Measurements from ENCODE around the gene RPL27A. TPM values are rescaled to one million over a fixed set of nuclear protein-coding genes. Genes with fewer than 3 reads are reported as not detected.

RPL27A gene
- polyA plus RNA-seq, 1 experiment, result 988 TPM

GRCh38 chr11:8720352-8720751, 37.8 kb downstream of the RPL27A start:
- DNase-seq (ENCODE audit: low read depth), result no peak
- peaks cover 25% of the 10 kb centered on the region for H3K36me3 ChIP-seq (ENCODE audit: control insufficient read depth, insufficient read depth, low read length)
- POLR2A ChIA-PET, result interaction anchor here (1.0 to 1.8 kb wide), 2 partner anchors 11 to 48 kb away, joined by 3 to 9 read pairs; no protein-coding TSS in a partner anchor
- CTCF ChIA-PET, result interaction anchor here (0.6 to 3.2 kb wide), 9 partner anchors 9 to 194 kb away, joined by 3 to 13 read pairs (median 3); a partner anchor contains a TSS
- H3K4me3 ChIP-seq (ENCODE audit: low read depth, low read length), result no peak overlapping the region
- TF ChIP-seq, protein P1, sequence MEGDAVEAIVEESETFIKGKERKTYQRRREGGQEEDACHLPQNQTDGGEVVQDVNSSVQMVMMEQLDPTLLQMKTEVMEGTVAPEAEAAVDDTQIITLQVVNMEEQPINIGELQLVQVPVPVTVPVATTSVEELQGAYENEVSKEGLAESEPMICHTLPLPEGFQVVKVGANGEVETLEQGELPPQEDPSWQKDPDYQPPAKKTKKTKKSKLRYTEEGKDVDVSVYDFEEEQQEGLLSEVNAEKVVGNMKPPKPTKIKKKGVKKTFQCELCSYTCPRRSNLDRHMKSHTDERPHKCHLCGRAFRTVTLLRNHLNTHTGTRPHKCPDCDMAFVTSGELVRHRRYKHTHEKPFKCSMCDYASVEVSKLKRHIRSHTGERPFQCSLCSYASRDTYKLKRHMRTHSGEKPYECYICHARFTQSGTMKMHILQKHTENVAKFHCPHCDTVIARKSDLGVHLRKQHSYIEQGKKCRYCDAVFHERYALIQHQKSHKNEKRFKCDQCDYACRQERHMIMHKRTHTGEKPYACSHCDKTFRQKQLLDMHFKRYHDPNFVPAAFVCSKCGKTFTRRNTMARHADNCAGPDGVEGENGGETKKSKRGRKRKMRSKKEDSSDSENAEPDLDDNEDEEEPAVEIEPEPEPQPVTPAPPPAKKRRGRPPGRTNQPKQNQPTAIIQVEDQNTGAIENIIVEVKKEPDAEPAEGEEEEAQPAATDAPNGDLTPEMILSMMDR (IDR thresholded peaks at IDR 0.05; ENCODE audit: insufficient read depth, low read depth, low read length), result no peak
- no peaks in the 10 kb centered on the region for H3K27me3 ChIP-seq (ENCODE audit: control insufficient read depth, insufficient read depth, low read length)

DNA sequence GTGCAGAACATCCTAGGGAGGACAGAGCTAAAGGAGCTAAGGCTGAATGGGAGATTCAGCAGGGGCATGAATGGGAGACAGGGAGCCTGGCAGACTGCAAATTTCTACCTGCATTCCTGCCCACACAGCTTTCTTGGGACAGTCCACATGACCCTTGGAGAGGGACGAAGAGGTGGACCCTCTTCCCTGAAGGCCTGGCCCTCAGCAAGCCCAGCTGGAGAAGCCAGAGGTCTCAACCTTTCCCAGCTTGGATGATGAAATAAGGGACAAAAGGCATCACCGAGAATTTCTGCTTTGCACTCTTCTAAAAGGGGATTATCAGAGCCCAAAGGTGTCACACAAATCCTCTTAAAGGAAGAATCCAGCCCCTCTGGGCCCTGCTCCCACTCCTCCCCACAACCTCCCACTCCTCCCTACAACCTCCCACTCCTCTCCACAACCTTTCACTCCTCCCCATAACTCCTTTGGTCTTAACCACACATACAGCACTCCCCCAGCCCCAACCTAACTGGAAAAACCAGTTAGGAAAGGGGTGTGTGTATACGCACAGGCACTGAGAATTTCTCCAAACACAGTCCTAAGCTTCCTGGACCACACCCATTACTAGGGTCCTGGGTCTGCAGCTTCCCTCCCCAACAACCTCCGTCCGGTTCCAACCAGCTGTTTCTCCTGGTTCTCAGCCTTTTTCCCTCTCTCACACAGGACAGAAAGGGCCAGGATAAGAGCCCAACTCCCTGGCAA, 38.4 kb downstream of the RPL27A start:
- TF ChIP-seq, protein P1 (IDR thresholded peaks at IDR 0.05; ENCODE audit: insufficient read depth, low read depth, low read length), result no peak
- no peak for DNase-seq (ENCODE audit: low read depth)
- H3K4me3 ChIP-seq (ENCODE audit: low read depth, low read length), result no peak overlapping the region
- ChIA-PET CTCF (interaction anchor here (0.7 to 3.2 kb wide), 5 partner anchors 9 to 193 kb away, joined by 3 to 13 read pairs (median 3); no protein-coding TSS in a partner anchor), POLR2A (interaction anchor here (0.6 to 1.1 kb wide), 3 partner anchors 12 to 48 kb away, joined by 3 to 4 read pairs (median 3); no protein-coding TSS in a partner anchor)
- no peaks in the 10 kb centered on the region for H3K27me3 ChIP-seq (ENCODE audit: control insufficient read depth, insufficient read depth, low read length)
- H3K36me3 ChIP-seq (ENCODE audit: control insufficient read depth, insufficient read depth, low read length), result peaks cover 21% of the 10 kb centered on the region

GRCh38 chr11:8721609-8722500, 39.3 kb downstream of the RPL27A start:
- H3K4me3 ChIP-seq (ENCODE audit: low read depth, low read length), result no peak overlapping the region
- POLR2A ChIA-PET, result interaction anchor here (0.6 to 1.1 kb wide), 2 partner anchors 11 to 13 kb away, joined by 3 to 4 read pairs; no protein-coding TSS in a partner anchor
- no peak for DNase-seq (ENCODE audit: low read depth)
- H3K36me3 ChIP-seq (ENCODE audit: control insufficient read depth, insufficient read depth, low read length), result peaks cover 19% of the 10 kb centered on the region
- H3K27me3 ChIP-seq (ENCODE audit: control insufficient read depth, insufficient read depth, low read length), result no peaks in the 10 kb centered on the region
- TF ChIP-seq, protein P1 (IDR thresholded peaks at IDR 0.05; ENCODE audit: insufficient read depth, low read depth, low read length), result no peak
- CTCF ChIA-PET, result no interaction called here

DNA sequence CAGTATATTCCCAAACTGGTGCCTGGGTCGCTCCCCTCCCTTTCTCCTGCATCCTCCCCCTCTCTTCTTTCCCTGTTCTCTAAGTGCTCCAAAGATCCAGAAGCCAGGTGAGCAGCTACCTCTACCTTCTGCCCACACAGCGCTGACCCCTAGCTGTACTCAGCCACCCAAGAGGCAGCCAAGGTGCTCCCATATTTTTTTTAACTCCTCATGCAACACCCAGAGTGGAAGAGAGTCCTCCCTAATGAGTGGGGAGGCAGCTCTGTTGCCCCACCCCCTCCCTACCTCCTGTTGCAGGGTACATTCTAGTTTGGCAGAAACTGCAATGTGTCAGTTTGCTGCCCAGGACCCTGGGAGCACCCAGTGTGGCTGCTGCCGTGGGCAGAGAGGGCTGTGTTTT, 40.2 kb downstream of the RPL27A start:
- ChIA-PET CTCF (no interaction called here), POLR2A (no interaction called here)
- no peaks in the 10 kb centered on the region for H3K27me3 ChIP-seq (ENCODE audit: control insufficient read depth, insufficient read depth, low read length)
- peaks cover 14% of the 10 kb centered on the region for H3K36me3 ChIP-seq (ENCODE audit: control insufficient read depth, insufficient read depth, low read length)
- TF ChIP-seq, protein P1 (IDR thresholded peaks at IDR 0.05; ENCODE audit: insufficient read depth, low read depth, low read length), result no peak
- no peak overlapping the region for H3K4me3 ChIP-seq (ENCODE audit: low read depth, low read length)
- no peak for DNase-seq (ENCODE audit: low read depth)

DNA sequence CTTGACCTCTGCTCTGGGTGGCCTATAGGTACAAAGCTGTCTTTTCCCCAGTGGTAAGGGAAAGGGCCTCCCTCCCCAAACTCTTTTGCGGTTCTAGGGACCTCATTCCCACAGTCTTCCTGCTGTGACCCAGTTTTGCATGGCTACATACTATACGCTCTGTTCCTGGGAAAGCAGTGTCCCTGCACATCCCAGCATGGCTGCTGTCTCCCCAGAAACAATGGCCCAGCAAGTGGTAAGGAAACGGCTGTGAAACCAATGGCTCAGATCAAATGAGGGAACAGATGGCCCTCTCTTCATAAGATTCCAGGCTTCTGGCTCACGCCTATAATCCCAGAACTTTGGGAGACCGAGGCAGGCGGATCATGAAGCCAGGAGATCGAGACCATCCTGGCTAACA, 41.1 kb downstream of the RPL27A start:
- ChIA-PET CTCF (no interaction called here), POLR2A (no interaction called here)
- Histone ChIP-seq H3K4me3 (ENCODE audit: low read depth, low read length) (no peak overlapping the region), H3K36me3 (ENCODE audit: control insufficient read depth, insufficient read depth, low read length) (peaks cover 14% of the 10 kb centered on the region), H3K27me3 (ENCODE audit: control insufficient read depth, insufficient read depth, low read length) (no peaks in the 10 kb centered on the region)
- no peak for DNase-seq (ENCODE audit: low read depth)
- TF ChIP-seq, protein P1 (IDR thresholded peaks at IDR 0.05; ENCODE audit: insufficient read depth, low read depth, low read length), result no peak
